ENCODE results near the gene KRT81.
A peak's percentile ranks its signal among the peaks of the same experiment; 100 is the strongest.
"Not testable (repeated sequence)": the region's sequence is repeated elsewhere in the genome, so short reads cannot be mapped to it uniquely, and the experiment has no call there.

Gene KRT81

DNA sequence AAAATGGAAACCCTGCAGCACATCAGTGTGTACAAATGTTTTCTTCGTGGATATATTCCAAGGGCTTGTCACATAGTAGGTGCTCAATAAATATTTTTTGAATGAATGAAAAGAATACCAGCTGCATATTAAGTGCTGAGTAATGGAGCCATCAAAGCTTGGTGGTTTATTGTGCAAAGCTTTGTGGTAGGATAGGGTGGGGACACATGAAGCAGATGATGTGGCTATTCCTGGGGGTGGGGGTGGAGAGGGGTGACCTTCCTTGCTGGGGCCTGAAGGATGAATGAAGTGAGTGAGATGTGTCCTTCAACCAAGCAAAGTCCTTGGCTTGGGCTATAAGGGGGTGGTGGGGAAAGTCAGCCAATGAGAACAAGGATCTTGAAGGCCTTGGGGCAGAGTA lies 4.3 kb upstream of the KRT81 start:
- no peak overlapping the region for H3K4me3 ChIP-seq (ENCODE audit: low read depth, low read length)
- no peak for TF ChIP-seq CTCF (IDR thresholded peaks at IDR 0.05; ENCODE audit: low read depth, low read length, missing control alignments)
- DNase-seq (ENCODE audit: low read depth): no peak

- no peak for TF ChIP-seq CTCF (IDR thresholded peaks at IDR 0.05; ENCODE audit: low read depth, low read length, missing control alignments)
- no peak for DNase-seq (ENCODE audit: low read depth)
- no peak overlapping the region for H3K4me3 ChIP-seq (ENCODE audit: low read depth, low read length)
These were observed 3.5 kb upstream of the KRT81 start for GRCh38 chr12:52294803-52295202.

- no peak for TF ChIP-seq CTCF (IDR thresholded peaks at IDR 0.05; ENCODE audit: low read depth, low read length, missing control alignments)
- no peak overlapping the region for H3K4me3 ChIP-seq (ENCODE audit: low read depth, low read length)
- DNase-seq (ENCODE audit: low read depth): no peak
These were observed 2.6 kb upstream of the KRT81 start for GRCh38 chr12:52293926-52294325.

DNA sequence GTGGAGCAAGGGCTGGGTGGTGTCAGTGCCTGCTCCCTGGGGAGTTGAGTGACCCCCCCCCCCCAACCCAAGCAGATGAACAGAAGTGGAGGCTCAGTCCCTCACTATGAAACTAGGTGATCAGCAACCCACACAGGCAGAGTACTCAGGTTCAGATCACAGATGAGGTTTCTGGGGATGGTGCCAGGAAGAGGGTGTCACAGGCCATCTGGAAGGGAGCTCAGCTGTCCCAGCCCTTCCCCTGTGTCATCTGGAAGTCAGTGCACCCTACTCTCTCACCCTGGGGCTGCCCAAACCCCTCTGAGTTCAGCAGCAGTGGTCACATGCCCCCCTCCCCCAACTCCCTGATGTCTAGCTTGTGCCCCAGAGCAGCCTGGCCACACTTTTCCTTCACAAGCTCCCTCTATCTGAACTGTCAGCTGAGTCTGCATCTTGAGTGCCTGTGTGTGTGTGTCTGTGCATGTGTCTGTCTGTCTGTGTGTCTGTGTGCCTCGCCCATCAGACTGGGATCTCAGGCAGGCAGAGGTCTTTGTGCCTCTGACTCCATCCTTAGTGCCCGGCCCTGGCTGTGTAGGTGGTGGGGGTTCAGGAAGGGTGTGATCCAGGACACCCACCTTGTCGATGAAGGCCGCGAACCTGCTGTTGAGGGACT lies 725 bp downstream of the KRT81 start:
- H3K4me3 ChIP-seq (ENCODE audit: low read depth, low read length); DNase-seq (ENCODE audit: low read depth): not testable (repeated sequence)

- not testable (repeated sequence) for DNase-seq (ENCODE audit: low read depth); H3K4me3 ChIP-seq (ENCODE audit: low read depth, low read length)
These were observed 3.2 kb downstream of the KRT81 start for GRCh38 chr12:52287816-52288805.

DNA sequence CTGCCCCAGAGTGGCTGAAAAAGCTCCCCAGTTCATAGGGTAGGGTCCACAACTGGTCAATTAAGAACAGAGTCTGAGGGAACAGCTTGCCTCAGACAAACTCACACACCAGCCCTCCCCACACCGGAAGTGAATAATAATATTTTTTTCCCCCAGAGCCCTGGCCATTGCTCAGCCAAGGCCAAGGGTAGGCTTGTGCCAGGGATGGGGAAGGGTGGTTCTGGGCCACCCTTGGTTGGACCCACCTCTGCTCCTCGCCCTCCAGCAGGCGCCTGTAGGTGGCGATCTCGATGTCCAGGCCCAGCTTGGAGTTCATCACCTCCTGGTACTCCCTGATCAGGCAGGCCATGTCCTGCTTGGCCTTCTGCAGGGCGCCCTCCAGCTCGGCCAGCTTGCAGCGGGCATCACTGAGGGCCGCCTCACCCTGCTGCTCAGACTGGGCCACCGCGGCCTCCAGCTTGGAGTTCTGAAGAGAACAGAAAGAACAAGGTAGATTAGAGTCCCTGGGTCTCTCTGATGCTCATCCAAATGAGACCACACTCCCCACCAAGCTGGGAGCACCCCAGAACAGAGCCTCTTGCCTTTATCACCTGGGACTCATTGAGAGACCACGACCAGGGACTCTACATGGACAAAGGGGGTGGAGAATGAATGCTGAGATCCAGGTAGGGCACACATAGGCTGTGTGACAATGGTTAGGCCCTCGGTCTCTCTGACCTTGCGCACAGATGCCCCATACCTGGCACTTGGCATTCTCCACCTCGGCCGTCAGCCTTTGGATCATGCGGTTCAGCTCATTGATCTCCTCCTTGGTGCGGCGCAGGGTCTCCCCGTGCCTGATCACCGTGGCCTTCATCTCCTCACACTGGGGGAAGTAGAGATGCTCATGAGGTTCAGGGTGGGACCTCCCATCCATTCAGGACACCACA lies 4.2 kb downstream of the KRT81 start:
- peak; percentile 14 for TF ChIP-seq CTCF (IDR thresholded peaks at IDR 0.05; ENCODE audit: low read depth, low read length, missing control alignments)
- DNase-seq (ENCODE audit: low read depth): not testable (repeated sequence)

DNA sequence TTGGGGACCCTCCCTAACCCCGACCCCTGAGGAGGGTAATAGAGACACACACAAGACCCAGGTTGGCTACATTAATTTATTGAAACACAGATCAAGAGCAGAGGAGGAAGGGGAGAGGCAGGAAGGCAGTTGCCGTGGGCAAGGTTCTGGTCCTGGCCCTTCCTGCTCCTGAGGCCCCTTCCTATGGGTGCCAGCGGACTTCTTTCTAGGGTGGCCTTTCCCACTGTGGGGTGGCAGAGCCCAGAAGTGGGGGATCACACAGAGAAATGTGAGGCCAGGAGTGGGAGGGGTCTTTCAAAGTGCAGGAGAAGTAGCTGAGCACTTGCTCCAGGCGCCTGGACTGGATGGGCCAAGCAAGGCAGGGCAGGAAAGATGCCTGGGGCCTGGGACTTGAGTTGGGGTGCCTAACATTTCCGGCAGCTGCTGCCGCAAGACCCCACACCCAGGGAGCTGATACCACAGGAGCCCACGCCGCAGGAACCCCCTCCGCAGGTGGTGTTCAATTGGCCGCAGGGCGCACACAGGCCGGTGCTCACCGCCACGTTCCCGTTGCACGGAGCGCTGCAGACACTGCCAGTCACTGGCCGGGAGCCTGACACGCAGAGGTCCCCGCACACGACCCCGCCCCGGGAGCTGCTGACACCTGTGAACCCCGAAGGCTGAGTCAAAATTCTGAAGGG lies 5.3 kb downstream of the KRT81 start:
- H3K4me3 ChIP-seq (ENCODE audit: low read depth, low read length): no peak overlapping the region
- no peak for TF ChIP-seq CTCF (IDR thresholded peaks at IDR 0.05; ENCODE audit: low read depth, low read length, missing control alignments)
- DNase-seq (ENCODE audit: low read depth): no peak

More for the DNA sequence above, 4.2 kb downstream of the KRT81 start:
- not testable (repeated sequence) for H3K4me3 ChIP-seq (ENCODE audit: low read depth, low read length)
